Measurements from ENCODE around the gene DCP1A.
"Not testable (repeated sequence)": the region's sequence is repeated elsewhere in the genome, so short reads cannot be mapped to it uniquely, and the experiment has no call there.

DCP1A gene

DNA sequence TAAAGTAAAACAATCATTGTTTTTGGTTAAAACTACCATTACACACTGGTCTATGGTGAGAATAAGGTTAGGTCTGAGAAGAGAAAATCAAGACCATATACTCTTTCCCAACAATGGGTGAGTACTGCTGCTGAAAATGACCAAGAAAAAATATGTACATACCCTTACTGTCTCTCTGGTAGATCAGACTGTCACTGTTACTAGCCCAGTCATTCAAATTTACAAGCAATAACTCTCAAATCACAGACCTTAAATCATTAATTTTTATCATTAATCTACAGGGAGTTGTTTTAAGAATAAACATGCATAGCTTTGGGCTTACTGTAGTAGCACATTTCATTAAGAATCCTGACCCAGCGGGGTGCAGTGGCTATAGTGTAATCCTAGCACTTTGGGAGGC, 17.4 kb downstream of the DCP1A start:
- DNase-seq (ENCODE audit: extremely low read depth in 1 of 2, low read depth in 1 of 2), result no peak

- no peak for DNase-seq (ENCODE audit: extremely low read depth in 1 of 2, low read depth in 1 of 2)
These were observed 18.6 kb downstream of the DCP1A start for GRCh38 chr3:53328746-53329145.

GRCh38 chr3:53327986-53328385, 19.4 kb downstream of the DCP1A start:
- DNase-seq (ENCODE audit: extremely low read depth in 1 of 2, low read depth in 1 of 2), result not testable (repeated sequence)

GRCh38 chr3:53324105-53324504, 23.2 kb downstream of the DCP1A start:
- no peak for DNase-seq (ENCODE audit: extremely low read depth in 1 of 2, low read depth in 1 of 2)

GRCh38 chr3:53320697-53321096, 26.6 kb downstream of the DCP1A start:
- no peak for DNase-seq (ENCODE audit: extremely low read depth in 1 of 2, low read depth in 1 of 2)

GRCh38 chr3:53318522-53318921, 28.8 kb downstream of the DCP1A start:
- DNase-seq (ENCODE audit: extremely low read depth in 1 of 2, low read depth in 1 of 2), result no peak

- DNase-seq (ENCODE audit: extremely low read depth in 1 of 2, low read depth in 1 of 2), result no peak
These were observed 34.5 kb downstream of the DCP1A start for GRCh38 chr3:53312832-53313231.

DNA sequence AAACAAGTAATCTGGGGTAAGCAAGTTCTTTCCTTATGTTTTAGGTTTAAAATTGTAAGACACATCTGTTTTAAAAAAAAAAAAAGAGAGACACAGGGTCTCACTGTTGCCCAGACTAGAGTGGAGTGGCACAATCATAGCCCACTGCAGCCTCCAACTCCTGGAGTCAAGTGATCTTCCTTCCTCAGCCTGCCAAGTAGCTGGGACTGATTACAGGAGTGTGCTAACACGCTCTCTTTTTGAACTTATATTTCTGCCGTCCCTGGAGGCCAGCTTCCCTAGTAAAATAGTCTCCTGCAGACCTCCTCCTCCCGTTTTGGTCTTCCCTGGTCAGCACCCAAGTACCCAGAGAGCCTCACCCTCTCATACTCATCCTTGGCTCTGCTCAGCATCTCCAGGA, 35.5 kb downstream of the DCP1A start:
- DNase-seq (ENCODE audit: extremely low read depth in 1 of 2, low read depth in 1 of 2), result no peak

DNA sequence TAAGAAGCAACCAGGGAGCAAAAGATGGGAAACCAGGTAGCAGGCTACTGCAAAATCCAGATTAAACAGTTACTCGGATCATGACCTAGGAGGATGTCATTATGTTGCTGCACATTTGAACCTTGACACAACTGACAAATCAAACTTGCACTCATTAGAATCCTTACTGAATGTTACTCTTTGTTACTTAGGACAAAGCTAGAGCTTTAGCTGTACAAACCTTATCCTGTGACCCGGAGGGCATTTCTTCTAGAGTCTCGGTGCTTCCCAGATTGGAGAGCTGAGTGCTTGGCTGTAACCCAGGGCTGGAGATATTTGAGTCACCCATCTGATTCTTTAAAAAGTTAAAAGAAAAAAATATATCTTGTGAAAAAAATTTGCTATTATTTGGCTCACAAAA, 43.4 kb downstream of the DCP1A start:
- DNase-seq (ENCODE audit: extremely low read depth in 1 of 2, low read depth in 1 of 2), result no peak

GRCh38 chr3:53303549-53303948, 43.8 kb downstream of the DCP1A start:
- DNase-seq (ENCODE audit: extremely low read depth in 1 of 2, low read depth in 1 of 2), result no peak

- no peak for DNase-seq (ENCODE audit: extremely low read depth in 1 of 2, low read depth in 1 of 2)
These were observed 46.5 kb downstream of the DCP1A start for GRCh38 chr3:53300826-53301225.

GRCh38 chr3:53299611-53300023, 47.7 kb downstream of the DCP1A start:
- DNase-seq (ENCODE audit: extremely low read depth in 1 of 2, low read depth in 1 of 2), result not testable (repeated sequence)

DNA sequence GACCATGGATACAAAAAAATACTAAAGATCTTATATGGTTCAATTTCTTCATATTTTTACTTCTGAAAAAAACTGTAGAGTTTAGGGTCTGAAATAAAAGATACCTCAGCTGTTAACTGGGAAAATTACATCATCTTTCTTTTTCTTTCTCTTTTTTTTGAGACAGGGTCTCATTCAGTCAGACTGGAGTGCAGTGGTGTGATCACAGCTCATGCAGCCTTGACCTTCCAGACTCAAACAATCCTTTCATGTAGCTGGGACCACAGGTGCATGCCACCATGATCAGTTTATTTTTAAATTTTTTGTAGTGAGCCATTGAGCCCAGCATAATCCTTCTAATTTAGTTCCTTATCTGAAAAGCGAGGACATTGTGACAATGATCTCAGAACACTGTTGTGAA, 51.9 kb downstream of the DCP1A start:
- DNase-seq (ENCODE audit: extremely low read depth in 1 of 2, low read depth in 1 of 2), result no peak

DNA sequence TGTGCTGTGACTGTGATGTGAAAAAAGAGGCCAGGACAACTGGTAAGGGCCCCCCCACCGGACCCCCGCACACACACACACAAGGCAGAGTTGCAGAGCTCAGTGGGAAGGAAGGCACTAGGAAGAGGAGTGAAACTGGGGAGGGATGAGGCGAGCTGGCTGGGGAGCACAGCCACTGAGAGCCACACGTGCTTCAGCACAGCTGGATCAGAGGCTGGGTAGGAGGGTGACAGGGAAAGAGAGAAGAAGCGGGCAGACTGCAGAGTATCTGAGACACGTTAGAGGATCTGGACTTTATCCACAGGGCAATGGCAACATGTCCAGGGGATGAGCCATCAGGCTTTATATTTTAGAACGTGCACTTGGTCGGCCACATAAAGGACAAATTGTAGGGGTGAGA, 53.5 kb downstream of the DCP1A start:
- no peak for DNase-seq (ENCODE audit: extremely low read depth in 1 of 2, low read depth in 1 of 2)

DNA sequence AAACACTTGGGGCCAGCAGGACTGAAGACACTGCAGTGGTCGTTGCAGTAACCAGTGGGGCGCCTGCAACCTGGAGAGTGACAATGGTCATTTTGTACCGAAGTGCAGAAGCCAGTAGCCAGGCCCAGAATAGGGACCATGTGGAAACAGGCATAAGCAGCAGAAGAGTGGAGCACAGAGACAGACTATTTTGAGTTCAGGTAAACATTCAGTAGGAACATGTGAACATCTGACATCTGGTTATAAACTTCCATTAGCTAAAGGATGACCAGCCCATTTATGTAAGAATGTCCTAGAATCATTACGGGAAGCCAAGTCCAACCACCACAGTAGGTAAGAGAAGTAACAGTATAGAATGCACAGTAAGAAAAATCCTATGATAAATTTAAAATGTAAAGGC, 59.1 kb downstream of the DCP1A start:
- DNase-seq (ENCODE audit: extremely low read depth in 1 of 2, low read depth in 1 of 2), result no peak

DNA sequence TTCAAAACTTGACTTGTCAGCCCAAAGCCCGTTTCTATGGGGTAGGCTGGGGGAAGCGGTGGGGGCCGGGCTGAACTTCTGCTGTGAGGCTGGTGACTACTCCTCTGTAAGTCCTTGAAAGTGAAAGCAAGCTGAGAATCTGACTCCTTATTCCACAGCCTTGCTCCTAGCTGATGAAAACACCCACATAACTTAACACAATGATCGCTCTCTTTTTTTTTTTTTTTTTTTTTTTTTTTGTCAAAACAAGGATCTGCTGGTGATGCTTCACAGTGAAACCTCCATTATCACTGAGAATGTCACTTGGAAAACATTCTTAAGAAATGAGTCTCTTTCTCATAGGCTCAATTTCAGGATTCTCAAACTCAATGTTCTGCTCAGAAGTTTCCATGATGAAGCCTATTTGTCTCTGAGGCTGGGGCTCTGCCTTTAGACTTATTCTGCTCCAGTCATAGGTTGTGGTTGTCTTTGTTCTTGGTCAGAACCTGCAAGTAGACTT, 60.2 kb downstream of the DCP1A start:
- no peak for DNase-seq (ENCODE audit: extremely low read depth in 1 of 2, low read depth in 1 of 2)

- DNase-seq (ENCODE audit: extremely low read depth in 1 of 2, low read depth in 1 of 2), result no peak
These were observed 60.6 kb downstream of the DCP1A start for GRCh38 chr3:53286727-53287126.

- no peak for DNase-seq (ENCODE audit: extremely low read depth in 1 of 2, low read depth in 1 of 2)
These were observed 64.8 kb downstream of the DCP1A start for GRCh38 chr3:53282581-53282980.

DNA sequence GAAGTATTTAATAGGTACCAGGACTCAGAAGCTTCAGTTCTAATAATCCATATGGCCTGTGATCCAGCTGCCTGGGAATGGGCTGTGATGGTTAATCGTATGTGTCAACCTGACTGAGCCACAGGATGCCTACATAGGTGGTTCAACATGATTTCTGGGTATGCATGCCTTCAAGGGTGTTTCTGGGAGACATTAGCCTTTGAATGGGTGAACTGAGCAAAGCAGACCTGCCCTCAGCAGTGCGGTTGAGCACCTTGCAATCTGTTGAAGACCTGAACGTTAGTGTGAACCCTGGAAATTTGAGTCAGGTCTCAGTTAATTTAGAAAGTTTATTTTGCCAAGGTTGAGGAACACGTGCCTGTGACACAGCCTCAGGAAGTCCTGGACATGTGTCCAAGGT, 68.7 kb downstream of the DCP1A start:
- no peak for DNase-seq (ENCODE audit: extremely low read depth in 1 of 2, low read depth in 1 of 2)

DNA sequence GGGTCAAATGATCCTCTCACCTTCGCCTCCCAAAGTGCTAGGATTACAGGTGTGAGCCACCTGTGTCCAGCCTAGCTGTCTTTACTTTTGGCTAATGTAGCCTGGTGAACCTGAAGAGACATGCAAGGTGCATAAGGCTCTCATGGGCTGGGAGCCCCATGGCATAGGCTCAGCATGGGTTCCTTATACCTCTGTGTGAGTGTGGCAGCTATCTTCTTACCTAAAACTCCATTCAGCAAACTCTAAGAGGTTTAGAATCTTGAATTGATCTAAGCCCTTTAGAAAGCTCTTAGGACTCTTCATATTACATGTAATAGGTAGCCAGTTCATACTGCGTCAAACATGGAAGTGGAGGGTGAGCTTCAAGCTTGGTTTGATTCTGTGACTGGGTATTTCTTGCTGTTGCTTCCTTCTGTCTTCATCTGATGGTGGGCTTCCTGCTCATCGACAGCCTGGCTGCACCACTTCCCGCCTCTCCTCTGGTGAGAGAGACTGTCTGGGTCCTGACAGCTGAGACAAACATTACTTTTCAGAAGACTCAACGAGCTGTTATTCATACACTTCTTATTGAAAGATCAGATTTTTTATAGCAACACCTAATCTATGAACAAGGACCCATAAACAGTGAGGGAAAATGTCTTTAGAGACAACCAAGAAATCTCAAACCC, 72.3 kb downstream of the DCP1A start:
- no peak for DNase-seq (ENCODE audit: extremely low read depth in 1 of 2, low read depth in 1 of 2)

DNA sequence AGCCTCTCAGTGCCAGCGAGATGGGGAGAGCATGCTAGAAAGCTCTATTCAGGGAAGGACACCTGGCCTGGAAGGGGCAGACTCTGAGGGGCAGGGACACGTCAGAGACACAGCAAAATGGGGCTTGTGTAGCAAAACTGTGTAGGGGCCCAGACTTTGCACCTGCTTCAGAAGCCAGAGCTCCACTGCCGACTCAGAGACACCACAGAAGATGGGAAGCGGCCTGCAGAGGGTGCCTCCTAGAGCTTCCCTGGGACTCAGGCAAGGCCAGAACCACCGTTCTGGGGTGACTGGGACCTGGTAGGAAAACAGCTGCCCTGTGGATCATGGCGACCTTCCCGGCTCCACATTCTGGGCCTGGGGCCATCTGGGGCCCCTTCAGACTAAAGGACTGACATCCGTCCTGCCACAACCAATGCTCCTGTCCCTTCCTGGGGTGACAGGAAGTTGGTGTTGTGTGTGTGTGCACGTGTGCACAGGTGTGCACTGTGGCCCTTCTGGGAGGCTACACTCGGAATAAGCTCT, 74.1 kb downstream of the DCP1A start:
- DNase-seq (ENCODE audit: extremely low read depth in 1 of 2, low read depth in 1 of 2), result no peak

GRCh38 chr3:53269888-53270880, 77.2 kb downstream of the DCP1A start:
- DNase-seq (ENCODE audit: extremely low read depth in 1 of 2, low read depth in 1 of 2), result no peak

Data from stimulated activated CD8-positive, alpha-beta memory T cell treated with anti-CD3 and anti-CD28 coated beads, Interleukin-7, amount 100 ng/mL, for 48 hours (primary cell).